NCI-H2029 treated with DMSO at 0.1 percent for 48 hours (cell line): ENCODE measurements around the gene AIMP1.
"Not testable (repeated sequence)": the region's sequence is repeated elsewhere in the genome, so short reads cannot be mapped to it uniquely, and the experiment has no call there.

Experiments used
- DNase-seq: peaks from one replicate; lab custom pipeline; 2025; lab: John Stamatoyannopoulos, UW

AIMP1 gene

DNA sequence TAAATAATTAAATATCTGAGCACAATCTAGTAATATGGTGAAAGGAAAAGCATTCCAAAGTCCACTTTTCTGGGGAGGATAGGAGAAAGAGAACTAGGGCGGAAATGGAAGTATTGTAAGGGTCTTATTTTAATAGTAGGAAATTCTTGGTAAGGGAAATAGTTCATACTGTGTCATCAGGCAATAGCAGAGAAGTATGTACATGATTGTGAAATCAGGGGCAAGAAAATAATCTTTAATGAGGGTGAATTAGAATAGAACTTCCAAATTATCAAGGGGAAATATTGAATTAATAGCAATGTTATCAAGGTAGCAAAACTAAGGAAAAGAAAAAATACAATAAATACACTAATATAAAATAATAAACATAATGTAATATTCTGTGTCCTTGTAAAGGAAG, 37.4 kb downstream of the AIMP1 start:
- DNase-seq: no peak

GRCh38 chr4:106355193-106355592, 38.8 kb downstream of the AIMP1 start:
- DNase-seq: peak; percentile 5

- DNase-seq: no peak
Measured at GRCh38 chr4:106358899-106359298, 42.5 kb downstream of the AIMP1 start.

- no peak for DNase-seq
Measured at GRCh38 chr4:106362086-106362825, 45.9 kb downstream of the AIMP1 start.

GRCh38 chr4:106364282-106364681, 47.9 kb downstream of the AIMP1 start:
- DNase-seq: no peak

- no peak for DNase-seq
Measured at GRCh38 chr4:106365613-106366012, 49.3 kb downstream of the AIMP1 start.

- no peak for DNase-seq
Measured at GRCh38 chr4:106366026-106366425, 49.7 kb downstream of the AIMP1 start.

DNA sequence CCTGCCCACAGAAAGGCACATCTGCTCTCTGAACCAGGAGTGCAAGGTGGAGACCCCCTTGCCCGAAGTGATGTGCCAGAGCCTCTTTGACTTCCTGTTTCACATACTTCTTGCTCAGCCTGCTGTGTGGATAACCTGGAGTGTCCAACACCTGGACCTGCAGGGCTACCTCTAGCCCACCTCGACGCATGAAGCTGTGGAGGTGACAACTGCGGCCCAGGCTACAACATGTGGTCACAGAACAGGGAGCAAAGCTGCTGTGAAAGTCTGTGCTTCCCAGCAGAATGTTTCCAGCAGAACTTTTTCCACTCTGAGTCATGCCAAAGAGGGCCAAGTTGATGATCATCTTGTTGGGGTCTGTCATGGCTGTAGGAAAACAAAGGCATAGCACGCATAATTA, 50.7 kb downstream of the AIMP1 start:
- no peak for DNase-seq

GRCh38 chr4:106368678-106369077, 52.3 kb downstream of the AIMP1 start, which contains the start of gene GIMD1:
Gene GIMD1, minus strand, starts transcription at chr4:106368778. Its CDS starts 1,343 bp downstream, at chr4:106367435.
- DNase-seq: no peak

GRCh38 chr4:106369456-106370060, 53.2 kb downstream of the AIMP1 start:
- no peak for DNase-seq

GRCh38 chr4:106370214-106370613, 53.9 kb downstream of the AIMP1 start:
- no peak for DNase-seq

GRCh38 chr4:106371161-106371560, 54.8 kb downstream of the AIMP1 start:
- no peak for DNase-seq

GRCh38 chr4:106373026-106373425, 56.7 kb downstream of the AIMP1 start:
- no peak for DNase-seq

GRCh38 chr4:106380179-106380578, 63.8 kb downstream of the AIMP1 start:
- no peak for DNase-seq

GRCh38 chr4:106384878-106385277, 68.5 kb downstream of the AIMP1 start:
- DNase-seq: no peak

DNA sequence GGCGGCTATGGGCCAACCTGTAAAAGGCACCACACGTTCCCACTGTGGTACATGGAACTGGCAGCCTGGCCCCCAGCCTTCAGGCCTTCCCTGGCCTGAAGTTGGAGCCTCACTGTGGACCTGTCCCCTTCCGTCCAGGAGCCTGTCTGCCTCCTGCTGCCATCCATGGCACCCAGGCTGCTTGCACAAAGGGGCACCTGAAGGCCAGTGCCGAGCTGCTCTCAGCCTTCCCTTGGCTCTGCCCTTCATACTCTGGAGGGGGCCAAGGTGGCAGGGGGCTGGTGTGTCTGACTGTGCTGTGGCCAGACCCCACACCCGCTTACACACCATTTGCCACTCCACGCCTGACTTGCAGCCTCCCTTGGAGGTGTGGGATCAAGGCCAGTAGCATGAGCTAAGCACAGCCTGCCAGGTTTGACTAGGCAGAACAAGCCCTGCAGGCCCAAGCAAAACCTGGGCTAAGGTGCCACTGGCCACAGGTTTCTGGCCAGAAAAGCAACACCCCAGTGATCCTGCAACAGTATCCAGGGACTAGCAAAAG, 69.6 kb downstream of the AIMP1 start:
- DNase-seq: no peak

DNA sequence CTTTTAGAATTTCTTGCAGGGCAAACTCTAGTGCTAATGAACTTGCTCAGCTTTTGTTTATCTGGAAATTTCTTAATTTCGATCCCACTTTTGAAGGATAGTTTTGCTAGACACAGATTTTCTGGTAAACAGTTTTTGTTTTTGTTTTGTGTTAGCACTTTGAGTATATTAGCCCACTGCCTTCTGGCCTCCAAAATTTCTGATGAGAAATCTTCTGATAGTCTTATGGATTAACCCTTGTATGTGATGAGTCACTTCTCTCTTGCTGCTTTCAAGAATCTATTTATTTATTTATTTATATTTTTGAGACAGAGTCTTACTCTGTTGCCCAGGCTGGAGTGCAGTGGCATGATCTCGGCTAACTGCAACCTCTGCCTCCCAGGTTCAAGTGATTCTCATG, 79.2 kb downstream of the AIMP1 start:
- DNase-seq: no peak

DNA sequence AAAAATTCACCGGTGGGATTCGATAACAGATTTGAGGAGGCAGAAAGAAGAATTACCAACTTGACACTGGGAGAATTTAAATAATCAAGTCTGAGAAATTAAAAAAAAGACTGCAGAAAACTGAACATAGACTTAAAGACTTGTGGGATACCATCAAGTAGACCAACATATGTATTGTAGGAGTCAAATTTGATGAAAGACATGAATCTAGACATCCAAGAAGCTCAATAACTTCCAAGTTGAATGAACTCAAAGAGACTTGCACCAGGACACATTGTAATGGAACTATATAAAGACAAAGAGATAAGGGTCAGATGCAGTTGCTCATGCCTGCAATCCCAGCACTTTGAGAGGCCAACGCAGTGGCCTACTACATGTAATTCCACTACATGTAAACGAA, 82.5 kb downstream of the AIMP1 start:
- not testable (repeated sequence) for DNase-seq
